Keratinocyte (primary cell): ENCODE measurements around the gene HMGN4. TPM values are rescaled to one million over a fixed set of nuclear protein-coding genes. Genes with fewer than 3 reads are reported as not detected.

Experiments used
- DNase-seq: peaks from one replicate; pipeline ENCODE4 v3.0.0-alpha.2; 2011; ENCODE audit warnings: low read depth, missing footprints, low spot score
- FAIRE-seq: peaks from 2 replicates; lab custom pipeline; 2011; peaks lifted over from hg19 to GRCh38; lab: Jason Lieb, UNC
- H2AFZ ChIP-seq: 2 replicates; pipeline ENCODE4 v1.6.0; 2012; ENCODE audit warnings: low read length, control low read depth, inconsistent platforms; ENCODE audit not compliant: control insufficient read depth
- H3K27ac ChIP-seq: 2 replicates; pipeline ENCODE4 v1.5.1; 2011; ENCODE audit warnings: low read length; ENCODE audit not compliant: control insufficient read depth, insufficient read depth
- H3K27me3 ChIP-seq: 3 replicates; pipeline ENCODE4 v1.6.0; 2011; ENCODE audit warnings: low read length; ENCODE audit not compliant: control insufficient read depth, insufficient read depth; ENCODE audit errors: extremely low read depth
- H3K36me3 ChIP-seq, 2 experiments: 2 replicates in 1 of 2; 3 replicates in 1 of 2; pipeline ENCODE4 v1.5.1; 2011; ENCODE audit warnings: low read length in 2 of 2, mild to moderate bottlenecking in 1 of 2; ENCODE audit not compliant: control insufficient read depth in 2 of 2, insufficient read depth in 2 of 2; ENCODE audit errors: extremely low read depth in 1 of 2
- H3K4me1 ChIP-seq: 3 replicates; pipeline ENCODE4 v1.5.1; 2011; ENCODE audit warnings: low read length; ENCODE audit not compliant: control insufficient read depth, insufficient read depth; ENCODE audit errors: extremely low read depth
- H3K4me2 ChIP-seq: 3 replicates; pipeline ENCODE4 v1.6.0; 2011; ENCODE audit warnings: low read depth, low read length; ENCODE audit not compliant: control insufficient read depth, insufficient read depth; ENCODE audit errors: extremely low read depth
- H3K4me3 ChIP-seq, 3 experiments: fragments of 200-600 bp in 1 of 3; sonication (generic) in 1 of 3; 2 replicates in 2 of 3; 3 replicates in 1 of 3; pipeline ENCODE4 v1.5.1; 2011 to 2016; ENCODE audit warnings: low read length in 3 of 3, mild to moderate bottlenecking in 3 of 3, control low read depth in 2 of 3, inconsistent platforms in 1 of 3, low read depth in 1 of 3, mixed read lengths in 1 of 3, mixed run types in 1 of 3, moderate library complexity in 1 of 3; ENCODE audit not compliant: control insufficient read depth in 2 of 3, insufficient read depth in 2 of 3; ENCODE audit errors: extremely low read depth in 1 of 3
- H3K79me2 ChIP-seq: 2 replicates; pipeline ENCODE4 v1.6.0; 2012; ENCODE audit warnings: low read length; ENCODE audit not compliant: control insufficient read depth, insufficient read depth
- H3K9ac ChIP-seq: 3 replicates; pipeline ENCODE4 v1.6.0; 2011; ENCODE audit warnings: low read length; ENCODE audit not compliant: control insufficient read depth, insufficient read depth; ENCODE audit errors: extremely low read depth
- H3K9me1 ChIP-seq: 3 replicates; pipeline ENCODE4 v1.6.0; 2011; ENCODE audit warnings: low read length; ENCODE audit not compliant: control insufficient read depth, insufficient read depth; ENCODE audit errors: extremely low read depth
- H3K9me3 ChIP-seq: 2 replicates; pipeline ENCODE4 v1.5.1; 2012; ENCODE audit warnings: low read depth, low read length; ENCODE audit not compliant: control insufficient read depth
- H4K20me1 ChIP-seq: 3 replicates; pipeline ENCODE4 v1.6.0; 2011; ENCODE audit warnings: low read length; ENCODE audit not compliant: control insufficient read depth, insufficient read depth; ENCODE audit errors: extremely low read depth
- CTCF ChIP-seq, 3 experiments: IDR thresholded peaks in 1 of 3; conservative IDR thresholded peaks in 1 of 3; optimal IDR thresholded peaks in 1 of 3; 2 replicates in 2 of 3; 3 replicates in 1 of 3; pipeline versions ENCODE3 to v1.5.1; 2011; ENCODE audit warnings: low read length in 3 of 3, mild to moderate bottlenecking in 3 of 3, moderate library complexity in 2 of 3, control low read depth in 1 of 3, inconsistent platforms in 1 of 3; ENCODE audit not compliant: insufficient read depth in 2 of 3; ENCODE audit errors: extremely low read depth in 1 of 3
- EZH2 ChIP-seq: IDR thresholded peaks from one replicate; pipeline ENCODE4 v1.6.1; 2012; ENCODE audit warnings: inconsistent platforms, mild to moderate bottlenecking, low read length, moderate library complexity
- dilution Hi-C: fragments of 300-500 bp; cut with MboI; formaldehyde crosslinking; loops from one replicate; pipeline ENCODE4 v1.7.0; 2020; ENCODE audit warnings: low sequenced_read_pairs; ENCODE audit not compliant: extremely low pct_ligation_motif_present
- polyA plus RNA-seq, 5 experiments: library from polyadenylated mRNA; depleted of rRNA in 3 of 5; stranded (reverse) in 3 of 5; stranded (forward) in 1 of 5; unstranded in 1 of 5; fragments of >200 nt; gene quantifications; 1 replicate in 1 of 5; 2 replicates in 3 of 5; 3 replicates in 1 of 5; pipeline versions ENCODE4 v1.2.1 to v1.2.3, GENCODE V29; 2011 to 2012; ENCODE audit warnings: missing spikeins in 2 of 5, low read depth in 1 of 5, low replicate concordance in 1 of 5

HMGN4 gene
- polyA plus RNA-seq, 1 donor (not counting 4 experiments of a cell fraction or from before 2014, with no cell fraction given), result 62.6 TPM

GRCh38 chr6:26552640-26553188, 14.5 kb downstream of the HMGN4 start:
- dilution Hi-C loops, result no loop called here
- no peaks in the 10 kb centered on the region for H4K20me1 ChIP-seq
- no peaks in the 10 kb centered on the region for H3K27me3 ChIP-seq
- DNase-seq (no peak), FAIRE-seq (no peak)
- peaks cover 20% of the 10 kb centered on the region for H3K4me1 ChIP-seq
- no peak overlapping the region for H2AFZ ChIP-seq
- peak overlapping the region; percentile 22 for H3K9ac ChIP-seq
- H3K9me1 ChIP-seq, result no peaks in the 10 kb centered on the region
- peak overlapping the region; percentile 35 to 77 (median 70) for H3K4me3 ChIP-seq
- H3K9me3 ChIP-seq, result no peaks in the 10 kb centered on the region
- no peak for TF ChIP-seq CTCF (optimal IDR thresholded peaks at IDR 0.05 in 1 of 3, IDR thresholded peaks at IDR 0.05 in 1 of 3, conservative IDR thresholded peaks at IDR 0.05 in 1 of 3; ENCODE audit: extremely low read depth in 1 of 3, insufficient read depth in 2 of 3, low read length in 3 of 3)
- no peak for TF ChIP-seq EZH2
- no peaks in the 10 kb centered on the region for H3K36me3 ChIP-seq
- H3K79me2 ChIP-seq, result no peaks in the 10 kb centered on the region
- peak overlapping the region; percentile 99 for H3K4me2 ChIP-seq
- H3K27ac ChIP-seq, result no peak overlapping the region

- TF ChIP-seq CTCF (optimal IDR thresholded peaks at IDR 0.05 in 1 of 3, IDR thresholded peaks at IDR 0.05 in 1 of 3, conservative IDR thresholded peaks at IDR 0.05 in 1 of 3; ENCODE audit: extremely low read depth in 1 of 3, insufficient read depth in 2 of 3, low read length in 3 of 3) (no peak), EZH2 (no peak)
- no peaks in the 10 kb centered on the region for H3K27me3 ChIP-seq
- no peaks in the 10 kb centered on the region for H4K20me1 ChIP-seq
- dilution Hi-C loops, result no loop called here
- H3K27ac ChIP-seq, result peak overlapping the region; percentile 61
- DNase-seq, result no peak
- no peaks in the 10 kb centered on the region for H3K36me3 ChIP-seq
- peak overlapping the region; percentile 35 to 77 (median 70) for H3K4me3 ChIP-seq
- no peaks in the 10 kb centered on the region for H3K79me2 ChIP-seq
- peak overlapping the region; percentile 33 for H2AFZ ChIP-seq
- no peaks in the 10 kb centered on the region for H3K9me1 ChIP-seq
- H3K4me2 ChIP-seq, result peak overlapping the region; percentile 99
- H3K9ac ChIP-seq, result peak overlapping the region; percentile 22
- peaks cover 20% of the 10 kb centered on the region for H3K4me1 ChIP-seq
- FAIRE-seq, result no peak
- no peaks in the 10 kb centered on the region for H3K9me3 ChIP-seq
Observed at GRCh38 chr6:26553264-26553634, 15.1 kb downstream of the HMGN4 start.
